Measurements from ENCODE around the gene ZNF79.

DNA sequence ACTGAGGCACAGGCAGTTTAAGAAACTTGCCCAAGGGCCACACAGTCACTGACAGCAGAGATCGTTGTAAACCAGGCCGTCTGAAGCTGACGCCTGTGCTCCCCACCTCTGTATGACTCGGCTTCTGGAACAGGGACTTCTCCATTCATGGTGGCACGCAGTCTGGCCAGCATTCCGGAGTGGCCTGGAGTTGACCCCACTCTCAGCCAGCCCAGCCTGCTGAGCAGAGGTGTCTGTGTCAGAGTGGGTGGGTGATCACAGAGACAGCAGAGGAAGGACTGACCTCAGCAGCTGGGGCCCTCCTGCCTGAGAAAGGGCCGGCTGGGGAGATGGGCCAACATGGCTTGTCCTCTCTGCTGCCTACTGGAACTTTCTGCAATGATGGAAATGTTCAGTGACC lies 39.7 kb downstream of the ZNF79 start:
- no peak for TF ChIP-seq ZNF70 (CRISPR knock-in tag; IDR thresholded peaks at IDR 0.05)
- TF ChIP-seq, protein P1, sequence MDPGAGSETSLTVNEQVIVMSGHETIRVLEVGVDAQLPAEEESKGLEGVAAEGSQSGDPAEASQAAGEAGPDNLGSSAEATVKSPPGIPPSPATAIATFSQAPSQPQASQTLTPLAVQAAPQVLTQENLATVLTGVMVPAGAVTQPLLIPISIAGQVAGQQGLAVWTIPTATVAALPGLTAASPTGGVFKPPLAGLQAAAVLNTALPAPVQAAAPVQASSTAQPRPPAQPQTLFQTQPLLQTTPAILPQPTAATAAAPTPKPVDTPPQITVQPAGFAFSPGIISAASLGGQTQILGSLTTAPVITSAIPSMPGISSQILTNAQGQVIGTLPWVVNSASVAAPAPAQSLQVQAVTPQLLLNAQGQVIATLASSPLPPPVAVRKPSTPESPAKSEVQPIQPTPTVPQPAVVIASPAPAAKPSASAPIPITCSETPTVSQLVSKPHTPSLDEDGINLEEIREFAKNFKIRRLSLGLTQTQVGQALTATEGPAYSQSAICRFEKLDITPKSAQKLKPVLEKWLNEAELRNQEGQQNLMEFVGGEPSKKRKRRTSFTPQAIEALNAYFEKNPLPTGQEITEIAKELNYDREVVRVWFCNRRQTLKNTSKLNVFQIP (CRISPR knock-in tag; IDR thresholded peaks at IDR 0.05; ENCODE audit: borderline replicate concordance, low read depth): no peak
- TF ChIP-seq, protein P2, sequence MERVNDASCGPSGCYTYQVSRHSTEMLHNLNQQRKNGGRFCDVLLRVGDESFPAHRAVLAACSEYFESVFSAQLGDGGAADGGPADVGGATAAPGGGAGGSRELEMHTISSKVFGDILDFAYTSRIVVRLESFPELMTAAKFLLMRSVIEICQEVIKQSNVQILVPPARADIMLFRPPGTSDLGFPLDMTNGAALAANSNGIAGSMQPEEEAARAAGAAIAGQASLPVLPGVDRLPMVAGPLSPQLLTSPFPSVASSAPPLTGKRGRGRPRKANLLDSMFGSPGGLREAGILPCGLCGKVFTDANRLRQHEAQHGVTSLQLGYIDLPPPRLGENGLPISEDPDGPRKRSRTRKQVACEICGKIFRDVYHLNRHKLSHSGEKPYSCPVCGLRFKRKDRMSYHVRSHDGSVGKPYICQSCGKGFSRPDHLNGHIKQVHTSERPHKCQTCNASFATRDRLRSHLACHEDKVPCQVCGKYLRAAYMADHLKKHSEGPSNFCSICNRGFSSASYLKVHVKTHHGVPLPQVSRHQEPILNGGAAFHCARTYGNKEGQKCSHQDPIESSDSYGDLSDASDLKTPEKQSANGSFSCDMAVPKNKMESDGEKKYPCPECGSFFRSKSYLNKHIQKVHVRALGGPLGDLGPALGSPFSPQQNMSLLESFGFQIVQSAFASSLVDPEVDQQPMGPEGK (CRISPR knock-in tag; IDR thresholded peaks at IDR 0.05; ENCODE audit: borderline replicate concordance): no peak
- TF ChIP-seq ARNTL (CRISPR knock-in tag; IDR thresholded peaks at IDR 0.05; ENCODE audit: borderline replicate concordance, low read depth): no peak
- no peak for TF ChIP-seq SNAI2 (CRISPR knock-in tag; IDR thresholded peaks at IDR 0.05)
- TF ChIP-seq CSDC2 (CRISPR knock-in tag; IDR thresholded peaks at IDR 0.05): no peak
- no peak for TF ChIP-seq RARB (CRISPR knock-in tag; IDR thresholded peaks at IDR 0.05)
- no peak for TF ChIP-seq ZFP30 (CRISPR knock-in tag; IDR thresholded peaks at IDR 0.05)
- no peak for TF ChIP-seq TCF4 (CRISPR knock-in tag; IDR thresholded peaks at IDR 0.05; ENCODE audit: borderline replicate concordance)
- TF ChIP-seq ESRRG (CRISPR knock-in tag; IDR thresholded peaks at IDR 0.05): no peak
- no peak for TF ChIP-seq ZNF8 (CRISPR knock-in tag; IDR thresholded peaks at IDR 0.05)
- TF ChIP-seq, protein P3, sequence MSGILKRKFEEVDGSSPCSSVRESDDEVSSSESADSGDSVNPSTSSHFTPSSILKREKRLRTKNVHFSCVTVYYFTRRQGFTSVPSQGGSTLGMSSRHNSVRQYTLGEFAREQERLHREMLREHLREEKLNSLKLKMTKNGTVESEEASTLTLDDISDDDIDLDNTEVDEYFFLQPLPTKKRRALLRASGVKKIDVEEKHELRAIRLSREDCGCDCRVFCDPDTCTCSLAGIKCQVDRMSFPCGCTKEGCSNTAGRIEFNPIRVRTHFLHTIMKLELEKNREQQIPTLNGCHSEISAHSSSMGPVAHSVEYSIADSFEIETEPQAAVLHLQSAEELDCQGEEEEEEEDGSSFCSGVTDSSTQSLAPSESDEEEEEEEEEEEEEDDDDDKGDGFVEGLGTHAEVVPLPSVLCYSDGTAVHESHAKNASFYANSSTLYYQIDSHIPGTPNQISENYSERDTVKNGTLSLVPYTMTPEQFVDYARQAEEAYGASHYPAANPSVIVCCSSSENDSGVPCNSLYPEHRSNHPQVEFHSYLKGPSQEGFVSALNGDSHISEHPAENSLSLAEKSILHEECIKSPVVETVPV (CRISPR knock-in tag; IDR thresholded peaks at IDR 0.05): no peak

Data from SK-N-SH treated with all-trans-retinoic acid at 6 μM for 48 hours (cell line).